ENCODE data around the gene CD180. TPM values are rescaled to one million over a fixed set of nuclear protein-coding genes. Genes with fewer than 3 reads are reported as not detected.

The CD180 gene
- total RNA-seq, 1 experiment from 2014 or later: not detected

DNA sequence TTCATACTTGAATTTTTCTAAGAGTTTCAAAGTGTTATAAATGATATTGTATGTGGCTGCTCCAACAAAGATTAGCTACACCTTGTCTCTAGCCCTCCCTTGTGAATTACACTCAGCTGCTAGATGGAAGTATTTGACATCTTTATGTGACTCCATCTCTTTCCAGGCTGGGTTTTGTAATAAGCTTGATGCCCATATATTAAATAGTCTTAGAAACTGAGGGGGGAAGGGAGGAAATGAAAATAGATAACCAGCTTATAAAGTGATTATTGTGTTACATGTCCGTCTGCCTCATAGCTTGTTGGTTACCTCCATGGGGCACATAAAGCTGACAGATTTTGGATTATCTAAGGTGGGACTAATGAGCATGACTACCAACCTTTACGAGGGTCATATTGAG is 63.4 kb downstream of the CD180 start:
- ChIA-PET CTCF (no interaction called here), POLR2A (no interaction called here), RAD21 (ENCODE audit: low non-redundant PET in 1 of 2, low total read pairs in 2 of 2, uncharacterized antibody in 2 of 2, unreplicated experiment in 2 of 2) (no interaction called here)
- intact Hi-C loops (cut with micrococcal nuclease): no loop called here
- H2AFZ ChIP-seq (ENCODE audit: low read depth, low read length, poor library complexity, severe bottlenecking): no peak overlapping the region
- H3K36me3 ChIP-seq (ENCODE audit: control insufficient read depth in 1 of 2, insufficient read depth in 2 of 2, low read length in 2 of 2): no peaks in the 10 kb centered on the region
- no peaks in the 10 kb centered on the region for H3K9me2 ChIP-seq (ENCODE audit: insufficient read depth)
- H3K79me2 ChIP-seq (ENCODE audit: insufficient read depth, low read length): no peaks in the 10 kb centered on the region
- H3K9ac ChIP-seq (ENCODE audit: low read length): no peak overlapping the region
- no peak for ATAC-seq
- BruUV-seq (replicated peaks): no TSS peak
- H3K9me3 ChIP-seq (ENCODE audit: control insufficient read depth in 1 of 2, insufficient read depth in 1 of 2, low read depth in 1 of 2, low read length in 2 of 2): no peaks in the 10 kb centered on the region
- DNase-seq (ENCODE audit: low read depth, low spot score): no peak
- H3K4me1 ChIP-seq (ENCODE audit: control insufficient read depth in 1 of 2, insufficient read depth in 2 of 2, low read length in 2 of 2): no peaks in the 10 kb centered on the region
- H3K4me2 ChIP-seq (ENCODE audit: low read length): no peak overlapping the region
- H3K4me3 ChIP-seq (replicated peaks in 1 of 2; ENCODE audit: low read depth in 1 of 2, low read length in 2 of 2): no peak overlapping the region
- H3K27ac ChIP-seq (ENCODE audit: low read depth, low read length): no peak overlapping the region
- no peaks in the 10 kb centered on the region for H4K20me1 ChIP-seq (ENCODE audit: insufficient read depth)
- peaks cover 12% of the 10 kb centered on the region; the same call in 1 of the 2 replicates for H3K27me3 ChIP-seq (ENCODE audit: insufficient read depth, low read length)
- no peak for TF ChIP-seq EGR1 (IDR thresholded peaks at IDR 0.05; ENCODE audit: low read depth)
- no peak for TF ChIP-seq CBX3 (IDR thresholded peaks at IDR 0.05; ENCODE audit: low read depth)
- TF ChIP-seq SRF (IDR thresholded peaks at IDR 0.05; ENCODE audit: low read depth): no peak
- TF ChIP-seq TCF7L2 (IDR thresholded peaks at IDR 0.05; ENCODE audit: borderline replicate concordance, extremely low read depth, insufficient read depth, insufficient read length): no peak
- TF ChIP-seq POLR2A (IDR thresholded peaks at IDR 0.05; ENCODE audit: borderline replicate concordance, extremely low read depth, insufficient read depth, insufficient read length): no peak
- no peak for TF ChIP-seq EZH2 (IDR thresholded peaks at IDR 0.05)
- TF ChIP-seq, protein P1, sequence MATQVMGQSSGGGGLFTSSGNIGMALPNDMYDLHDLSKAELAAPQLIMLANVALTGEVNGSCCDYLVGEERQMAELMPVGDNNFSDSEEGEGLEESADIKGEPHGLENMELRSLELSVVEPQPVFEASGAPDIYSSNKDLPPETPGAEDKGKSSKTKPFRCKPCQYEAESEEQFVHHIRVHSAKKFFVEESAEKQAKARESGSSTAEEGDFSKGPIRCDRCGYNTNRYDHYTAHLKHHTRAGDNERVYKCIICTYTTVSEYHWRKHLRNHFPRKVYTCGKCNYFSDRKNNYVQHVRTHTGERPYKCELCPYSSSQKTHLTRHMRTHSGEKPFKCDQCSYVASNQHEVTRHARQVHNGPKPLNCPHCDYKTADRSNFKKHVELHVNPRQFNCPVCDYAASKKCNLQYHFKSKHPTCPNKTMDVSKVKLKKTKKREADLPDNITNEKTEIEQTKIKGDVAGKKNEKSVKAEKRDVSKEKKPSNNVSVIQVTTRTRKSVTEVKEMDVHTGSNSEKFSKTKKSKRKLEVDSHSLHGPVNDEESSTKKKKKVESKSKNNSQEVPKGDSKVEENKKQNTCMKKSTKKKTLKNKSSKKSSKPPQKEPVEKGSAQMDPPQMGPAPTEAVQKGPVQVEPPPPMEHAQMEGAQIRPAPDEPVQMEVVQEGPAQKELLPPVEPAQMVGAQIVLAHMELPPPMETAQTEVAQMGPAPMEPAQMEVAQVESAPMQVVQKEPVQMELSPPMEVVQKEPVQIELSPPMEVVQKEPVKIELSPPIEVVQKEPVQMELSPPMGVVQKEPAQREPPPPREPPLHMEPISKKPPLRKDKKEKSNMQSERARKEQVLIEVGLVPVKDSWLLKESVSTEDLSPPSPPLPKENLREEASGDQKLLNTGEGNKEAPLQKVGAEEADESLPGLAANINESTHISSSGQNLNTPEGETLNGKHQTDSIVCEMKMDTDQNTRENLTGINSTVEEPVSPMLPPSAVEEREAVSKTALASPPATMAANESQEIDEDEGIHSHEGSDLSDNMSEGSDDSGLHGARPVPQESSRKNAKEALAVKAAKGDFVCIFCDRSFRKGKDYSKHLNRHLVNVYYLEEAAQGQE (IDR thresholded peaks at IDR 0.05; ENCODE audit: low read depth): no peak
- no peak for TF ChIP-seq ZFX (IDR thresholded peaks at IDR 0.05)
- TF ChIP-seq FOSL1 (IDR thresholded peaks at IDR 0.05; ENCODE audit: low read depth): no peak
- TF ChIP-seq, protein P2, sequence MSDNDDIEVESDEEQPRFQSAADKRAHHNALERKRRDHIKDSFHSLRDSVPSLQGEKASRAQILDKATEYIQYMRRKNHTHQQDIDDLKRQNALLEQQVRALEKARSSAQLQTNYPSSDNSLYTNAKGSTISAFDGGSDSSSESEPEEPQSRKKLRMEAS (IDR thresholded peaks at IDR 0.05): no peak
- no peak for TF ChIP-seq EZH2phosphoT487 (IDR thresholded peaks at IDR 0.05; ENCODE audit: borderline replicate concordance)
- TF ChIP-seq ELF1 (IDR thresholded peaks at IDR 0.05; ENCODE audit: borderline replicate concordance, low read depth): no peak
- TF ChIP-seq, protein P3, sequence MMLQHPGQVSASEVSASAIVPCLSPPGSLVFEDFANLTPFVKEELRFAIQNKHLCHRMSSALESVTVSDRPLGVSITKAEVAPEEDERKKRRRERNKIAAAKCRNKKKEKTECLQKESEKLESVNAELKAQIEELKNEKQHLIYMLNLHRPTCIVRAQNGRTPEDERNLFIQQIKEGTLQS (IDR thresholded peaks at IDR 0.05): no peak
- TF ChIP-seq, protein P4, sequence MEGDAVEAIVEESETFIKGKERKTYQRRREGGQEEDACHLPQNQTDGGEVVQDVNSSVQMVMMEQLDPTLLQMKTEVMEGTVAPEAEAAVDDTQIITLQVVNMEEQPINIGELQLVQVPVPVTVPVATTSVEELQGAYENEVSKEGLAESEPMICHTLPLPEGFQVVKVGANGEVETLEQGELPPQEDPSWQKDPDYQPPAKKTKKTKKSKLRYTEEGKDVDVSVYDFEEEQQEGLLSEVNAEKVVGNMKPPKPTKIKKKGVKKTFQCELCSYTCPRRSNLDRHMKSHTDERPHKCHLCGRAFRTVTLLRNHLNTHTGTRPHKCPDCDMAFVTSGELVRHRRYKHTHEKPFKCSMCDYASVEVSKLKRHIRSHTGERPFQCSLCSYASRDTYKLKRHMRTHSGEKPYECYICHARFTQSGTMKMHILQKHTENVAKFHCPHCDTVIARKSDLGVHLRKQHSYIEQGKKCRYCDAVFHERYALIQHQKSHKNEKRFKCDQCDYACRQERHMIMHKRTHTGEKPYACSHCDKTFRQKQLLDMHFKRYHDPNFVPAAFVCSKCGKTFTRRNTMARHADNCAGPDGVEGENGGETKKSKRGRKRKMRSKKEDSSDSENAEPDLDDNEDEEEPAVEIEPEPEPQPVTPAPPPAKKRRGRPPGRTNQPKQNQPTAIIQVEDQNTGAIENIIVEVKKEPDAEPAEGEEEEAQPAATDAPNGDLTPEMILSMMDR (IDR thresholded peaks at IDR 0.05 in 2 of 3, conservative IDR thresholded peaks at IDR 0.05 in 1 of 3; ENCODE audit: borderline replicate concordance in 1 of 3, insufficient read depth in 1 of 3, low read depth in 2 of 3, low read length in 2 of 3): no peak
- TF ChIP-seq SIN3A (IDR thresholded peaks at IDR 0.05; ENCODE audit: low read depth): no peak
- TF ChIP-seq CEBPB (IDR thresholded peaks at IDR 0.05; ENCODE audit: low read depth): no peak

Measured in HCT116 (cell line).